A673 (cell line): ENCODE data around the gene COA1. TPM values are rescaled to one million over a fixed set of nuclear protein-coding genes. Genes with fewer than 3 reads are reported as not detected.

Source experiments
- BruUV-seq: library from RNA; stranded (reverse); fragments of 400-500 nt; replicated peaks from 2 replicates; lab custom pipeline; 2021; lab: Mats Ljungman, UMichigan
- CTCF ChIA-PET: fragments of 300-600 bp; sonication (Branson Sonifier 250); formaldehyde crosslinking; loops from one replicate; lab custom pipeline; 2022; ENCODE audit warnings: antibody characterized with exemption; lab: Charles Lee
- POLR2A ChIA-PET: fragments of 300-600 bp; sonication (Branson Sonifier 250); formaldehyde crosslinking; loops from one replicate; lab custom pipeline; 2022; ENCODE audit warnings: antibody characterized with exemption; ENCODE audit not compliant: low non-redundant PET; lab: Charles Lee
- DNase-seq: peaks from one replicate; pipeline ENCODE4 v3.0.0-alpha.2; 2015; ENCODE audit warnings: low spot score
- H3K27ac ChIP-seq: fragments of 200-600 bp; sonication (generic); 2 replicates; pipeline ENCODE4 v1.5.1; 2016; ENCODE audit warnings: mixed run types, low read depth, mild to moderate bottlenecking, mixed read lengths, antibody characterized with exemption, low read length; ENCODE audit not compliant: poor library complexity, severe bottlenecking
- H3K27me3 ChIP-seq: fragments of 200-600 bp; sonication (generic); replicated peaks from 2 replicates; pipeline ENCODE4 v1.6.1; 2017; ENCODE audit warnings: mixed run types, low read depth, mild to moderate bottlenecking, mixed read lengths, antibody characterized with exemption, low read length; ENCODE audit not compliant: insufficient read depth, poor library complexity
- H3K36me3 ChIP-seq: fragments of 200-600 bp; sonication (generic); 2 replicates; pipeline ENCODE4 v1.6.1; 2016; ENCODE audit warnings: mixed run types, mild to moderate bottlenecking, mixed read lengths, antibody characterized with exemption, low read length; ENCODE audit not compliant: insufficient read depth, poor library complexity, severe bottlenecking
- H3K4me1 ChIP-seq: fragments of 200-600 bp; sonication (generic); 2 replicates; pipeline ENCODE4 v1.6.1; 2017; ENCODE audit warnings: mixed run types, mild to moderate bottlenecking, mixed read lengths, antibody characterized with exemption, low read length; ENCODE audit not compliant: insufficient read depth, poor library complexity, severe bottlenecking
- H3K4me3 ChIP-seq: fragments of 200-600 bp; sonication (generic); 2 replicates; pipeline ENCODE4 v1.5.1; 2016; ENCODE audit warnings: low read depth, mixed run types, mild to moderate bottlenecking, mixed read lengths, low read length; ENCODE audit not compliant: poor library complexity, severe bottlenecking
- H3K9me3 ChIP-seq: fragments of 200-600 bp; sonication (generic); 2 replicates; pipeline ENCODE4 v1.6.1; 2016; ENCODE audit warnings: mixed run types, low read depth, mild to moderate bottlenecking, mixed read lengths, antibody characterized with exemption, low read length; ENCODE audit not compliant: poor library complexity, severe bottlenecking
- CTCF ChIP-seq: fragments of 300-800, 200-600 bp; sonication (generic); conservative IDR thresholded peaks from 2 replicates; pipeline ENCODE4 v1.5.1; 2017; ENCODE audit warnings: low read depth, mild to moderate bottlenecking, antibody characterized with exemption, low read length, moderate library complexity, mixed read lengths
- EZH2 ChIP-seq: fragments of 200-600 bp; sonication (generic); IDR thresholded peaks from 2 replicates; pipeline ENCODE4 v1.6.1; 2017; ENCODE audit warnings: borderline replicate concordance, low read depth, mild to moderate bottlenecking, mixed read lengths, antibody characterized with exemption, low read length; ENCODE audit not compliant: poor library complexity, severe bottlenecking
- intact Hi-C: fragments of 100-400 bp; cut with micrococcal nuclease; formaldehyde crosslinking; loops from one replicate; pipeline ENCODE4 v1.10.0; 2022; ENCODE audit not compliant: unreplicated experiment
- total RNA-seq: library from RNA; stranded (reverse); gene quantifications from 2 replicates; pipeline ENCODE4 v1.2.3, GENCODE V29; 2021

The COA1 gene
- total RNA-seq, 1 experiment from 2014 or later, result 105 TPM

- CTCF ChIA-PET, result no interaction called here
- DNase-seq, result no peak
- BruUV-seq, result no TSS peak
These were observed 62.4 kb downstream of the COA1 start for GRCh38 chr7:43666938-43667337.

GRCh38 chr7:43664681-43665080 lies 64.6 kb downstream of the COA1 start:
- BruUV-seq, result no TSS peak
- ChIA-PET POLR2A (no interaction called here), CTCF (no interaction called here)
- Histone ChIP-seq H3K9me3 (peaks cover 2% of the 10 kb centered on the region), H3K4me3 (no peak overlapping the region), H3K27me3 (no peaks in the 10 kb centered on the region), H3K4me1 (no peaks in the 10 kb centered on the region), H3K36me3 (no peaks in the 10 kb centered on the region), H3K27ac (no peak overlapping the region)
- intact Hi-C loops, result no loop called here
- DNase-seq, result no peak
- TF ChIP-seq CTCF (no peak), EZH2 (no peak)

More at GRCh38 chr7:43666938-43667337, 62.4 kb downstream of the COA1 start:
- Histone ChIP-seq H3K4me1 (no peaks in the 10 kb centered on the region), H3K9me3 (peaks cover 9% of the 10 kb centered on the region), H3K4me3 (no peak overlapping the region), H3K27me3 (no peaks in the 10 kb centered on the region), H3K36me3 (no peaks in the 10 kb centered on the region), H3K27ac (no peak overlapping the region)
- POLR2A ChIA-PET, result no interaction called here
- intact Hi-C loops, result no loop called here
- TF ChIP-seq EZH2, result no peak
- TF ChIP-seq CTCF, result no peak

GRCh38 chr7:43660141-43660540 lies 69.2 kb downstream of the COA1 start:
- Histone ChIP-seq H3K9me3 (no peaks in the 10 kb centered on the region), H3K27ac (no peak overlapping the region), H3K4me3 (no peak overlapping the region), H3K36me3 (no peaks in the 10 kb centered on the region), H3K27me3 (no peaks in the 10 kb centered on the region), H3K4me1 (no peaks in the 10 kb centered on the region)
- POLR2A ChIA-PET, result no interaction called here
- no TSS peak for BruUV-seq
- CTCF ChIA-PET, result no interaction called here
- DNase-seq, result no peak
- intact Hi-C loops, result no loop called here
- no peak for TF ChIP-seq CTCF
- no peak for TF ChIP-seq EZH2
